Kidney epithelial cell (primary cell): ENCODE data around the gene SBK3. TPM values are rescaled to one million over a fixed set of nuclear protein-coding genes. Genes with fewer than 3 reads are reported as not detected.
"Not testable (repeated sequence)": the region's sequence is repeated elsewhere in the genome, so short reads cannot be mapped to it uniquely, and the experiment has no call there.

ENCODE experiments used
- DNase-seq: peaks from one replicate; pipeline ENCODE4 v3.0.0-alpha.2; 2010; ENCODE audit warnings: low read depth
- H3K27me3 ChIP-seq: 2 replicates; pipeline ENCODE4 v1.6.0; 2011; ENCODE audit warnings: low read length; ENCODE audit not compliant: control insufficient read depth, insufficient read depth
- H3K36me3 ChIP-seq: 2 replicates; pipeline ENCODE4 v1.5.1; 2011; ENCODE audit warnings: low read length; ENCODE audit not compliant: control insufficient read depth, insufficient read depth
- H3K4me3 ChIP-seq: 2 replicates; pipeline ENCODE4 v1.5.1; 2011; ENCODE audit warnings: low read depth, mild to moderate bottlenecking, control low read depth, low read length
- total RNA-seq: library from RNA; depleted of rRNA; stranded (reverse); fragments of >200 nt; gene quantifications from 2 replicates; pipeline ENCODE4 v1.2.3, GENCODE V29; 2015
- TF ChIP-seq, protein P1 (sequence below): IDR thresholded peaks from 2 replicates; pipeline ENCODE4 v1.5.1; 2011; ENCODE audit warnings: mild to moderate bottlenecking, moderate library complexity, low read length, control low read depth, inconsistent platforms; ENCODE audit not compliant: insufficient read depth, poor library complexity, severe bottlenecking

The SBK3 gene
- total RNA-seq, 1 donor from 2014 or later, result 0.33 TPM

DNA sequence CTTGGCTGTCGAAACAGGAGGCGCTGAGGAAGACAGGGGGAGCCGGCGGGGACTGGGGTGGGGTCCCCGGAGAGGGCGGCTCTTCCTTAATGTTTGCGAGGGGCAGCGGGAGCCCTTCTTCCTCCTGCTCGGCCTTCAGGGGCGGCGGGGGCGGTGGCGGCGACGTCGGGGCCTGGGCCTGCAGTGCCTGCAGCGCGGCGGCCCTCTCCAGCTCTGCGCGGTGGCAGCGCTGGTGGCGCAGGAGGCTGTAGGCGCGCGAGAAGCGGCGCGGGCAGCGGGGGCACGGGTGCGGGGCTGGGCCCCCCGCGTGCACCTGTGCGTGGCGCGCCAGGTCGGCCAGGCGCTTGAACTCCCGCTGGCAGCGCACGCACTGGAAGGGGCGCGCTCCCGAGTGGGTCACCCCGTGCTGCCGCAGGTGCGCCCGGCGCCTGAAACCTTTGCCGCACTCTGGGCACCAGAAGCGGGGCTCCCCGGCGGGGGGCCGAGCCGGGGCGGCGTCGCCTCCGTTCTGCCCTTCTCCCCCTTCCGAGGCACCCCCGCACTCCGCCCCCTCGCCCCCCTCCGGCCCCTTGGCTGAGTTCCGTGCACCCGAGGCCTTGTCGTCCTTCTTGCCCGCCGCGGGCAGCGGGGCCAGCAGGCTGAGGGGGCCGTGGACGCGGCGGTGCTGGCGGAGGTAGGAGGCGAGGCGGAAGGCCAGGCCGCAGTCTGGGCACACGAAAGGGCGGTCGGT is 32.9 kb upstream of the SBK3 start:
- no peak for DNase-seq
- TF ChIP-seq, protein P1, sequence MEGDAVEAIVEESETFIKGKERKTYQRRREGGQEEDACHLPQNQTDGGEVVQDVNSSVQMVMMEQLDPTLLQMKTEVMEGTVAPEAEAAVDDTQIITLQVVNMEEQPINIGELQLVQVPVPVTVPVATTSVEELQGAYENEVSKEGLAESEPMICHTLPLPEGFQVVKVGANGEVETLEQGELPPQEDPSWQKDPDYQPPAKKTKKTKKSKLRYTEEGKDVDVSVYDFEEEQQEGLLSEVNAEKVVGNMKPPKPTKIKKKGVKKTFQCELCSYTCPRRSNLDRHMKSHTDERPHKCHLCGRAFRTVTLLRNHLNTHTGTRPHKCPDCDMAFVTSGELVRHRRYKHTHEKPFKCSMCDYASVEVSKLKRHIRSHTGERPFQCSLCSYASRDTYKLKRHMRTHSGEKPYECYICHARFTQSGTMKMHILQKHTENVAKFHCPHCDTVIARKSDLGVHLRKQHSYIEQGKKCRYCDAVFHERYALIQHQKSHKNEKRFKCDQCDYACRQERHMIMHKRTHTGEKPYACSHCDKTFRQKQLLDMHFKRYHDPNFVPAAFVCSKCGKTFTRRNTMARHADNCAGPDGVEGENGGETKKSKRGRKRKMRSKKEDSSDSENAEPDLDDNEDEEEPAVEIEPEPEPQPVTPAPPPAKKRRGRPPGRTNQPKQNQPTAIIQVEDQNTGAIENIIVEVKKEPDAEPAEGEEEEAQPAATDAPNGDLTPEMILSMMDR, result no peak
- no peak overlapping the region for H3K4me3 ChIP-seq
- H3K27me3 ChIP-seq, result no peaks in the 10 kb centered on the region
- H3K36me3 ChIP-seq, result no peaks in the 10 kb centered on the region

DNA sequence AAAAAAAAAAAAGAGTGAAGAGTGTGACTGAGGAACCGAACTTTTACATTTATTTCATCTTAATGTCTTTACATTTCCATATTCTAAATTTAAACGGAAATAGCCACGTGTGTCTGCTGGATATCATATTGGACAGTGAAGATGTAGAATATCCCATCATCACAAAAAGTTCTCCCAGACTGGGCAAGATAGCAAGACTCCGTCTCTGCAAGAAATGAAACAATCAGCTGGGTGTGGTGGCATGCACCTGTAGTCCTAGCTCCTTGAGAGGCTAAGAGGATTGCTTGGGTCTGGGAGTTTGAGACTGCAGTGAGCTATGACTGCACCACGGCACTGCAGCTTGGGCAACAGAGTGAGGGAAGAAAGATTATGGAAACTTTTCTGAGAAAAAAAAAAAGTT is 31.4 kb upstream of the SBK3 start:
- no peak for DNase-seq
- Histone ChIP-seq H3K36me3 (no peaks in the 10 kb centered on the region), H3K4me3 (no peak overlapping the region), H3K27me3 (no peaks in the 10 kb centered on the region)
- TF ChIP-seq, protein P1, result no peak

DNA sequence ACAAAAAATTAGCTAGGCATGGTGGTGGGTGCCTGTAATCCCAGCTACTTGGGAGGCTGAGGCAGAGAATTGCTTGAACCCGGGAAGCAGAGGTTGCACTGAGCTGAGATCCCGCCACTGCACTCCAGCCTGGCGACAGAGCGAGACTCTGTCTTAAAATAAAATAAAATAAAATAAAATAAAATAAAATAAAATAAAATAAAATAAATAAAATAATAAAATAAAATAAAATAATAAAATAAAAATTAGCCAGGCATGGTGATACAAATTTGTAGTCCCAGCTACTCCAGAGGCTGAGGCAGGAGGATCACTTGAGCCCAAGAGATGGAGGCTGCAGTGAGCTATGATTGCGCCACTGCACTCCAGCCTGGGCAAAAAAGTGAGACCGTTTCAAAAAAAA is 28.6 kb upstream of the SBK3 start:
- not testable (repeated sequence) for DNase-seq, H3K4me3 ChIP-seq, H3K36me3 ChIP-seq, H3K27me3 ChIP-seq

DNA sequence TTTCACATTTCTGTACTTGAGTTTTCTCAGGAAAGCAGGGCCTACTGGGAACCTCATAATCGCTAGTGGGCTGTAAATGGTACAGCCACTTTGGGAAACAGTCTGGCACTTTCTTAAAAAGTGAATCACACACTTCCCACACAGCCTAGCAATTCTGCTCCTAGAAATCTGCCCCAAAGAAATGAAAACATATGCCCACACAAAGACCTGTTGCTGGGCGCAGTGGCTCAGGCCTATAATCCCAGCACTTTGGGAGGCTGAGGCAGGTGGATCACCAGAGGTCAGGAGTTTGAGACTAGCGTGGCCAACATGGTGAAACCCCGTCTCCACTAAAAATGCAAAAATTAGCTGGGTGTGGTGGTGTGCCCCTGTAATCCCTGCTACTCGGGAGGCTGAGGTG is 24.1 kb upstream of the SBK3 start:
- not testable (repeated sequence) for H3K27me3 ChIP-seq, DNase-seq, H3K4me3 ChIP-seq, H3K36me3 ChIP-seq

DNA sequence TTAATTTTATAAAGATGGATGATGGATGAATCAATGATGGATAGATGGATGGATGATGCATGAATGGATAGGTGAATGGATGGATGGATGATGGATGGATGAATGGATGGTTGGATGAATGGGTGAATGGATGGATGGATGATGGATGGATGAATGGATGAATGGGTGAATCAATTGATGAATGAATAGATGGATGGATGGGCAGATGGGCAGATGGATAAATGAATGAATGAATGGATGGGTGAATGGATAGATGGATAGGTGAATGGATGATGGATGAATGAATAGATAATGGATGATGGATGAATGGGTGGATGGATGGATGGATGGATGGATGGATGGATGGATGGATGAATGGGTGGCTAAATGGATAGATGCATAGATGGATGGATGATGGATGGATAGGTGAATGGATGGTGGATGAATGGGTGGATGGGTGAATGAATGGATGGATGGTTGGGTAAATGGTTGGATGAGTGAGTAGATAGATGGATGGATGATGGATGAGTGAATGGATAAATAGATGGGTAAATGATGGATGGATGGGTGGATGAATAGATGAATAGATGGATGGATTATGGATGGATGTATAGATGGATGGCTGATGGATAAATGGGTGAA is 22.5 kb upstream of the SBK3 start:
- DNase-seq, result no peak
- H3K36me3 ChIP-seq, result no peaks in the 10 kb centered on the region
- TF ChIP-seq, protein P1, result no peak
- peaks cover 8% of the 10 kb centered on the region for H3K27me3 ChIP-seq
- no peak overlapping the region for H3K4me3 ChIP-seq

DNA sequence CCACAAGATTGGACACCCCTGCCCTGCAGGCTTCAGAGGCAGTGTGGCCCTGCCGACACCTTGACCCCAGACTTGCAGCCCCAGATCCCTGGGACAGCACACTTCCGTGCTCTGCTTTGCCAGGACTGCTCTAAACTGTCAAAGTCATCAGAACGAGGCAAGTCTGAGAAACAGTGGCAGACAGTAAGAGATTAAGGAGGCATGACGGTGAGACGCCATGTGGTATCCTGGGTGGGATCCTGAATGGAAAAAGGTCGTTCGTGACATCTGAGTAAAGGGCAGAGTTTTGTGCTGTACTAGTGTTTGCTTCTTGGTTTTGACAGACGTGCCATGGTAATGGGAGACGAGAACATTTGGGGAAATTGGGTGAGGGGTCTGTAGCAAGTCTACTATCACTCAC is 21.5 kb upstream of the SBK3 start:
- Histone ChIP-seq H3K27me3 (peaks cover 8% of the 10 kb centered on the region), H3K36me3 (no peaks in the 10 kb centered on the region), H3K4me3 (no peak overlapping the region)
- no peak for DNase-seq
- TF ChIP-seq, protein P1, result no peak

DNA sequence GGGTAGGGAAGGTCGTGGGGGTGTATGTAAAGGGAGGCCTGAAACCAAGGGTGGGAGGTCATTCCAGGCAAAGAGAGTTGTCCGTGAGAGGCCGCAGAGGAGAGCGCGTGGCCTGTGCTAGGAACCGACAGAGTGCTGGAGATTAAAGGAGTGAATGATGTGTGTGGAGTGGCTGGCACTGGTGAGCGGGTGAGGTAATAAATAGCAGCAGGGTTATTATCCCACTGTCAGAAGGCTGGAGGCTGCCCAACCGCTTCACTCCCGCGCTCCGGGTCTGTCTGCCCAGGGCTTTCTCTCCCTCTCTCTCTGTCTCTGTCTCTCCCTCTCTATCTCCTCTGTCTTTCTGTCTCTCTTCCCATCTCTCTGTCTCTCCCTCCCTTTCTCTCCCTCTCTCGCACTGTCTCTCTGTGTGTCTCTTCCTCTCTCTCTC is 17.9 kb upstream of the SBK3 start:
- Histone ChIP-seq H3K36me3 (no peaks in the 10 kb centered on the region), H3K27me3 (peaks cover 8% of the 10 kb centered on the region), H3K4me3 (no peak overlapping the region)
- no peak for DNase-seq
- TF ChIP-seq, protein P1, result no peak
